Panc1 (cell line): ENCODE measurements around the gene CGNL1. TPM values are rescaled to one million over a fixed set of nuclear protein-coding genes. Genes with fewer than 3 reads are reported as not detected.

Source experiments
- ATAC-seq: fragments of 200-7000 bp; cut with Tn5 transposase; 2 replicates; pipeline ENCODE4 v1.9.1; 2020; ENCODE audit warnings: mild to moderate bottlenecking, moderate library complexity
- BruUV-seq: library from RNA; stranded (reverse); fragments of 400-500 nt; replicated peaks from 2 replicates; lab custom pipeline; 2021; lab: Mats Ljungman, UMichigan
- CTCF ChIA-PET: fragments of 300-600 bp; sonication (Branson Sonifier 250); formaldehyde crosslinking; loops from one replicate; lab custom pipeline; 2022; ENCODE audit warnings: antibody characterized with exemption; lab: Charles Lee
- POLR2A ChIA-PET: fragments of 300-600 bp; sonication (Branson Sonifier 250); formaldehyde crosslinking; loops from one replicate; lab custom pipeline; 2022; ENCODE audit warnings: antibody characterized with exemption; lab: Charles Lee
- DNase-seq: peaks from one replicate; pipeline ENCODE4 v3.0.0-alpha.2; 2010; ENCODE audit warnings: low read depth, low spot score
- H3K27ac ChIP-seq: 2 replicates; pipeline ENCODE4 v1.5.1; 2011; ENCODE audit warnings: mild to moderate bottlenecking, low read length, inconsistent platforms
- H3K27me3 ChIP-seq: fragments of 200-500 bp; sonication (Bioruptor generic); 2 replicates; pipeline ENCODE4 v1.6.0; 2014; ENCODE audit warnings: low read length, inconsistent platforms; ENCODE audit not compliant: control insufficient read depth, insufficient read depth
- H3K36me3 ChIP-seq: fragments of 200-500 bp; sonication (Bioruptor generic); 2 replicates; pipeline ENCODE4 v1.5.1; 2014; ENCODE audit warnings: inconsistent platforms, mild to moderate bottlenecking, low read length, moderate library complexity; ENCODE audit not compliant: control insufficient read depth, insufficient read depth
- H3K4me1 ChIP-seq: 2 replicates; pipeline ENCODE4 v1.5.1; 2011; ENCODE audit warnings: inconsistent platforms, mild to moderate bottlenecking, low read length, moderate library complexity; ENCODE audit not compliant: control insufficient read depth, insufficient read depth
- H3K4me3 ChIP-seq, 2 experiments: 2 replicates each; pipeline ENCODE4 v1.5.1; 2011 to 2012; ENCODE audit warnings: low read depth in 2 of 2, low read length in 2 of 2, mild to moderate bottlenecking in 2 of 2, inconsistent platforms in 1 of 2, moderate library complexity in 1 of 2
- H3K9me3 ChIP-seq: fragments of 200-500 bp; sonication (Bioruptor generic); 2 replicates; pipeline ENCODE4 v1.5.1; 2014; ENCODE audit warnings: low read depth, mild to moderate bottlenecking, inconsistent platforms, low read length, moderate library complexity; ENCODE audit not compliant: control insufficient read depth, insufficient read depth
- POLR2AphosphoS5 ChIP-seq: IDR thresholded peaks from 2 replicates; pipeline ENCODE4 v1.6.1; 2012; ENCODE audit warnings: mild to moderate bottlenecking, low read depth, low read length, moderate library complexity
- SIN3A ChIP-seq: IDR thresholded peaks from 2 replicates; pipeline ENCODE4 v1.6.1; 2012; ENCODE audit warnings: low read depth, mild to moderate bottlenecking, low read length, moderate library complexity, borderline replicate concordance; ENCODE audit not compliant: insufficient read depth
- TCF7L2 ChIP-seq: IDR thresholded peaks from 2 replicates; pipeline ENCODE4 v1.6.1; 2011; ENCODE audit warnings: mild to moderate bottlenecking, low read depth, low read length, inconsistent platforms
- in situ Hi-C: cut with HindIII; loops from 2 replicates; pipeline ENCODE4 v1.10.0; 2016; ENCODE audit warnings: low sequenced_read_pairs, low pct_unique_long_range_greater_than_20kb
- intact Hi-C: fragments of 100-400 bp; cut with micrococcal nuclease; formaldehyde crosslinking; loops from one replicate; pipeline ENCODE4 v1.10.0; 2022; ENCODE audit not compliant: unreplicated experiment
- total RNA-seq: library from RNA; stranded (reverse); gene quantifications from one replicate; pipeline ENCODE4 v1.2.1, GENCODE V29; 2021; ENCODE audit not compliant: unreplicated experiment
- TF ChIP-seq, protein P1 (sequence below), 2 experiments: IDR thresholded peaks; 2 replicates each; pipeline ENCODE4 v1.6.1; 2011 to 2012; ENCODE audit warnings: low read depth in 2 of 2, control low read depth in 1 of 2, low read length in 1 of 2, mild to moderate bottlenecking in 1 of 2, moderate library complexity in 1 of 2; ENCODE audit not compliant: insufficient read depth in 1 of 2
- TF ChIP-seq, protein P2 (sequence below): fragments of 450-650 bp; IDR thresholded peaks from 2 replicates; pipeline ENCODE4 v1.5.1; 2017; ENCODE audit warnings: mild to moderate bottlenecking

CGNL1 gene
- total RNA-seq, 1 experiment from 2014 or later = 3.5 TPM

DNA sequence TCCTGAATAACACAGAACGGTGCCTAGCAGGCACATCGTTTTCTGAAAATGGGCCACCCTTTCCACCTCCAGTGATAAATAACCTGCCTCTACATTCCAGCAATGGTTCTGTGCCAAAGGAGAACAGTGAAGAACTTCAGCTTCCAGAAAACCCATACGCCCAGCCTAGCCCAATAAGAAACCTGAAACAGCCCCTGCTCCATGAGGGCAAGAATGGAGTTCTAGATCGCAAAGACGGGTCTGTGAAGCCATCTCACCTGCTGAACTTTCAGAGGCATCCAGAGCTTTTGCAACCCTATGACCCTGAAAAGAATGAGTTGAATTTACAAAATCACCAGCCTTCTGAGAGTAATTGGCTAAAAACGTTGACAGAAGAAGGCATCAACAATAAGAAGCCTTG is 61.9 kb downstream of the CGNL1 start:
- ChIA-PET CTCF (no interaction called here), POLR2A (no interaction called here)
- ATAC-seq = no peak
- no peak for TF ChIP-seq POLR2AphosphoS5
- TF ChIP-seq, protein P1, sequence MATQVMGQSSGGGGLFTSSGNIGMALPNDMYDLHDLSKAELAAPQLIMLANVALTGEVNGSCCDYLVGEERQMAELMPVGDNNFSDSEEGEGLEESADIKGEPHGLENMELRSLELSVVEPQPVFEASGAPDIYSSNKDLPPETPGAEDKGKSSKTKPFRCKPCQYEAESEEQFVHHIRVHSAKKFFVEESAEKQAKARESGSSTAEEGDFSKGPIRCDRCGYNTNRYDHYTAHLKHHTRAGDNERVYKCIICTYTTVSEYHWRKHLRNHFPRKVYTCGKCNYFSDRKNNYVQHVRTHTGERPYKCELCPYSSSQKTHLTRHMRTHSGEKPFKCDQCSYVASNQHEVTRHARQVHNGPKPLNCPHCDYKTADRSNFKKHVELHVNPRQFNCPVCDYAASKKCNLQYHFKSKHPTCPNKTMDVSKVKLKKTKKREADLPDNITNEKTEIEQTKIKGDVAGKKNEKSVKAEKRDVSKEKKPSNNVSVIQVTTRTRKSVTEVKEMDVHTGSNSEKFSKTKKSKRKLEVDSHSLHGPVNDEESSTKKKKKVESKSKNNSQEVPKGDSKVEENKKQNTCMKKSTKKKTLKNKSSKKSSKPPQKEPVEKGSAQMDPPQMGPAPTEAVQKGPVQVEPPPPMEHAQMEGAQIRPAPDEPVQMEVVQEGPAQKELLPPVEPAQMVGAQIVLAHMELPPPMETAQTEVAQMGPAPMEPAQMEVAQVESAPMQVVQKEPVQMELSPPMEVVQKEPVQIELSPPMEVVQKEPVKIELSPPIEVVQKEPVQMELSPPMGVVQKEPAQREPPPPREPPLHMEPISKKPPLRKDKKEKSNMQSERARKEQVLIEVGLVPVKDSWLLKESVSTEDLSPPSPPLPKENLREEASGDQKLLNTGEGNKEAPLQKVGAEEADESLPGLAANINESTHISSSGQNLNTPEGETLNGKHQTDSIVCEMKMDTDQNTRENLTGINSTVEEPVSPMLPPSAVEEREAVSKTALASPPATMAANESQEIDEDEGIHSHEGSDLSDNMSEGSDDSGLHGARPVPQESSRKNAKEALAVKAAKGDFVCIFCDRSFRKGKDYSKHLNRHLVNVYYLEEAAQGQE (IDR thresholded peaks at IDR 0.05; ENCODE audit: insufficient read depth in 1 of 2, low read depth in 2 of 2, low read length in 1 of 2) = no peak
- no peak for TF ChIP-seq TCF7L2
- TF ChIP-seq SIN3A = no peak
- TF ChIP-seq, protein P2, sequence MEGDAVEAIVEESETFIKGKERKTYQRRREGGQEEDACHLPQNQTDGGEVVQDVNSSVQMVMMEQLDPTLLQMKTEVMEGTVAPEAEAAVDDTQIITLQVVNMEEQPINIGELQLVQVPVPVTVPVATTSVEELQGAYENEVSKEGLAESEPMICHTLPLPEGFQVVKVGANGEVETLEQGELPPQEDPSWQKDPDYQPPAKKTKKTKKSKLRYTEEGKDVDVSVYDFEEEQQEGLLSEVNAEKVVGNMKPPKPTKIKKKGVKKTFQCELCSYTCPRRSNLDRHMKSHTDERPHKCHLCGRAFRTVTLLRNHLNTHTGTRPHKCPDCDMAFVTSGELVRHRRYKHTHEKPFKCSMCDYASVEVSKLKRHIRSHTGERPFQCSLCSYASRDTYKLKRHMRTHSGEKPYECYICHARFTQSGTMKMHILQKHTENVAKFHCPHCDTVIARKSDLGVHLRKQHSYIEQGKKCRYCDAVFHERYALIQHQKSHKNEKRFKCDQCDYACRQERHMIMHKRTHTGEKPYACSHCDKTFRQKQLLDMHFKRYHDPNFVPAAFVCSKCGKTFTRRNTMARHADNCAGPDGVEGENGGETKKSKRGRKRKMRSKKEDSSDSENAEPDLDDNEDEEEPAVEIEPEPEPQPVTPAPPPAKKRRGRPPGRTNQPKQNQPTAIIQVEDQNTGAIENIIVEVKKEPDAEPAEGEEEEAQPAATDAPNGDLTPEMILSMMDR = no peak
- intact Hi-C loops = no loop called here
- no TSS peak for BruUV-seq
- Histone ChIP-seq H3K9me3 (no peaks in the 10 kb centered on the region), H3K27ac (no peak overlapping the region), H3K4me1 (no peaks in the 10 kb centered on the region), H3K27me3 (no peaks in the 10 kb centered on the region; the same call in 1 of the 2 replicates), H3K4me3 (no peak overlapping the region), H3K36me3 (no peaks in the 10 kb centered on the region)
- in situ Hi-C loops = no loop called here
- DNase-seq = no peak

DNA sequence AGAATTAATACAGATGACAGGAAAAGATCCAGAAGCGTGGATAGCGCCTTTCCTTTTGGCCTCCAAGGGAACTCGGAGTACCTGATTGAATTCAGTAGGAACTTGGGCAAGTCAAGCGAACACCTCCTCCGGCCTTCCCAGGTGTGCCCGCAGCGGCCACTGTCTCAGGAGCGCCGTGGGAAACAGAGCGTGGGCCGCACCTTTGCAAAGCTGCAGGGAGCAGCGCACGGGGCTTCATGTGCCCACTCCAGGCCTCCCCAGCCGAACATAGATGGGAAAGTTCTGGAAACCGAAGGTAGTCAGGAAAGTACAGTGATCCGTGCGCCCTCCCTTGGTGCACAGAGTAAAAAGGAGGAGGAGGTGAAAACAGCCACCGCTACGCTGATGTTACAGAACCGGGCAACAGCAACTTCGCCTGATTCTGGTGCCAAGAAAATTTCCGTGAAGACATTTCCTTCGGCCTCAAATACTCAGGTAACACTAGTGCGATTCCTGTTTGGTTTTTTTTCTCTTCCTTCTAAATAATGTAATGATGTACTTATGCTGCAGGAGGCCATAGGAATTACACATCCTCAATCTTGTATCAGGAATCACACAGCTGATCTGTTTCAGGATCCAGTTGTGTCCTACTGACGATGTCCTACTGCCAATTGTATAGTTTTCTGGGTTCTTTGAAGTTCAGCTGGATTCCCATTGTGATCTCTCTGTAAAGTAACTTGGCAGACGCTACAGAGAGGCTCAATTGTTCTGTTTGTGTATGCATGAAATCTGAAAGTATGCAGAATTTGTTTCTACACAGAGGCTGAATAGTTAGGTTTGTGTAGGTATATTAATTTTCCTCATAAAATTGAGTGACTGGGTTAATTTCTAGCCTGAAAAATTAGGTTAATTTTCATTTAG is 63.1 kb downstream of the CGNL1 start:
- TF ChIP-seq SIN3A (no peak), POLR2AphosphoS5 (no peak), TCF7L2 (no peak)
- TF ChIP-seq, protein P1 (IDR thresholded peaks at IDR 0.05; ENCODE audit: insufficient read depth in 1 of 2, low read depth in 2 of 2, low read length in 1 of 2) = no peak
- TF ChIP-seq, protein P2 = no peak
- in situ Hi-C loops (no loop called here), intact Hi-C loops (no loop called here)
- POLR2A ChIA-PET = no interaction called here
- no peaks in the 10 kb centered on the region for H3K4me1 ChIP-seq
- BruUV-seq = no TSS peak
- H3K27ac ChIP-seq = no peak overlapping the region
- H3K9me3 ChIP-seq = no peaks in the 10 kb centered on the region
- H3K4me3 ChIP-seq = no peak overlapping the region
- no peaks in the 10 kb centered on the region; the same call in 1 of the 2 replicates for H3K27me3 ChIP-seq
- no peaks in the 10 kb centered on the region for H3K36me3 ChIP-seq
- CTCF ChIA-PET = no interaction called here
- no peak for ATAC-seq
- DNase-seq = no peak
